HEK293T (cell line): ENCODE results near the gene GLCE.
"Not testable (repeated sequence)": the region's sequence is repeated elsewhere in the genome, so short reads cannot be mapped to it uniquely, and the experiment has no call there.

Source experiments
- CTCF ChIA-PET: fragments of 350-600 bp; formaldehyde crosslinking; extraction: SDS; loops from one replicate; lab custom pipeline; 2021; ENCODE audit warnings: antibody characterized with exemption, inconsistent platforms; lab: Yijun Ruan, JAX
- POLR2A ChIA-PET: fragments of 350-600 bp; formaldehyde crosslinking; extraction: SDS; loops from one replicate; lab custom pipeline; 2020; ENCODE audit warnings: antibody characterized with exemption, inconsistent platforms; lab: Yijun Ruan, JAX
- DNase-seq: peaks from one replicate; pipeline ENCODE4 v3.0.0; 2012; ENCODE audit warnings: mixed read lengths; ENCODE audit errors: extremely low spot score
- ARNT ChIP-seq: fragments of 450-650 bp; IDR thresholded peaks from 2 replicates; pipeline ENCODE4 v1.6.1; 2017; ENCODE audit warnings: mild to moderate bottlenecking
- BHLHE40 ChIP-seq: fragments of 450-650 bp; IDR thresholded peaks from 2 replicates; pipeline ENCODE4 v1.6.1; 2016; ENCODE audit warnings: mild to moderate bottlenecking, moderate library complexity, borderline replicate concordance
- CTBP1 ChIP-seq: fragments of 450-650 bp; IDR thresholded peaks from 2 replicates; pipeline ENCODE4 v1.6.1; 2016; ENCODE audit warnings: borderline replicate concordance
- ELF4 ChIP-seq: fragments of 450-650 bp; IDR thresholded peaks from 2 replicates; pipeline ENCODE4 v1.6.1; 2017; ENCODE audit warnings: antibody characterized with exemption
- FOXA1 ChIP-seq: fragments of 450-650 bp; IDR thresholded peaks from 2 replicates; pipeline ENCODE4 v1.6.1; 2016; ENCODE audit warnings: mild to moderate bottlenecking
- FOXK2 ChIP-seq: fragments of 450-650 bp; IDR thresholded peaks from 2 replicates; pipeline ENCODE4 v1.6.1; 2016; ENCODE audit warnings: mild to moderate bottlenecking
- FOXM1 ChIP-seq: fragments of 450-650 bp; IDR thresholded peaks from 2 replicates; pipeline ENCODE4 v1.6.1; 2017; ENCODE audit warnings: mild to moderate bottlenecking, borderline replicate concordance
- HDGF ChIP-seq: fragments of 450-650 bp; IDR thresholded peaks from 2 replicates; pipeline ENCODE4 v1.6.1; 2017; ENCODE audit warnings: antibody characterized with exemption, borderline replicate concordance
- L3MBTL2 ChIP-seq: fragments of 450-650 bp; conservative IDR thresholded peaks from 2 replicates; pipeline ENCODE4 v1.6.1; 2016; ENCODE audit warnings: mild to moderate bottlenecking
- LEF1 ChIP-seq: fragments of 450-650 bp; IDR thresholded peaks from 2 replicates; pipeline ENCODE4 v1.6.1; 2017; ENCODE audit warnings: mild to moderate bottlenecking, borderline replicate concordance
- NFRKB ChIP-seq: fragments of 450-650 bp; IDR thresholded peaks from 2 replicates; pipeline ENCODE4 v1.6.1; 2016; ENCODE audit warnings: mild to moderate bottlenecking, moderate library complexity
- SP1 ChIP-seq: fragments of 450-650 bp; IDR thresholded peaks from 2 replicates; pipeline ENCODE4 v1.6.1; 2017
- SUZ12 ChIP-seq: fragments of 450-650 bp; IDR thresholded peaks from 2 replicates; pipeline ENCODE4 v1.6.1; 2016; ENCODE audit warnings: mild to moderate bottlenecking
- TARDBP ChIP-seq: fragments of 450-650 bp; IDR thresholded peaks from 2 replicates; pipeline ENCODE4 v1.6.1; 2016
- ZNF384 ChIP-seq: fragments of 450-650 bp; IDR thresholded peaks from 2 replicates; pipeline ENCODE4 v1.6.1; 2016
- TF ChIP-seq, protein P1 (sequence below): fragments of 450-650 bp; IDR thresholded peaks from 2 replicates; pipeline ENCODE4 v1.6.1; 2016

Gene GLCE

DNA sequence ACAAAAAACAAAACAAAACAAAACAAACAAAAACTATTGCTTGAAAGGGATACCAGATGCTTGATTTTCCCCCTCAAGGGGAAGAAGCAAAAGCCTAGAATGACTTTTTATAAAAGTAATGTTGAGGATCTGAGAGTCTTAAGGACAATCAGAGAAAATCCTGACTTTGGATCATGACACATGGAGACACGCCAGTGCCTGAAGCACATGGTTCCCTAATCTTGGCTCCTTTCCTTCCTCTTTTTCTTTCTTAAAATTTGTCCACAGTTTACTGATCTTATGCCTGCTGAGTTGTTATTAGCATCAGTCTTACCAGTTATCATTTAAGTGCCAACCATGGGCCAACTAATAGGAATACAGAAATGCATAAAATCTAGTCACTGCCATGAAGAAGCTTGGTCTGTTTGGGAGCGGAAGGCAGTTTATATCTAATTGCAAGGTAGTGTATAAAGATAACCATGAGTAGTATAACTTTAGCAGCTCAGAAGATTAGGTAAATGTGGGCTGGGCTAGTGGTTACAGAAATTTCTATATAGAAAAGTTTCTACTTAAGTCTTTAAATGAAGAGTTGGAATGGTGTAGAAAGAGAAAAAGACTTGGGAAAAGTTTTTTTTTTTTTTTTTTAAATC, 6.9 kb downstream of the GLCE start:
- ChIA-PET CTCF (interaction anchor here (0.7 kb wide), 1 partner anchor 108 kb away, joined by 4 read pairs; no protein-coding TSS in a partner anchor), POLR2A (no interaction called here)
- TF ChIP-seq ARNT (no peak), CTBP1 (no peak), FOXK2 (no peak), ELF4 (no peak), SP1 (no peak), LEF1 (no peak), SUZ12 (no peak), HDGF (no peak), L3MBTL2 (no peak), FOXM1 (no peak), ZNF384 (no peak), TARDBP (no peak), NFRKB (no peak), BHLHE40 (no peak), FOXA1 (no peak)
- TF ChIP-seq, protein P1, sequence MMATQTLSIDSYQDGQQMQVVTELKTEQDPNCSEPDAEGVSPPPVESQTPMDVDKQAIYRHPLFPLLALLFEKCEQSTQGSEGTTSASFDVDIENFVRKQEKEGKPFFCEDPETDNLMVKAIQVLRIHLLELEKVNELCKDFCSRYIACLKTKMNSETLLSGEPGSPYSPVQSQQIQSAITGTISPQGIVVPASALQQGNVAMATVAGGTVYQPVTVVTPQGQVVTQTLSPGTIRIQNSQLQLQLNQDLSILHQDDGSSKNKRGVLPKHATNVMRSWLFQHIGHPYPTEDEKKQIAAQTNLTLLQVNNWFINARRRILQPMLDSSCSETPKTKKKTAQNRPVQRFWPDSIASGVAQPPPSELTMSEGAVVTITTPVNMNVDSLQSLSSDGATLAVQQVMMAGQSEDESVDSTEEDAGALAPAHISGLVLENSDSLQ = no peak
- DNase-seq = no peak

- DNase-seq, POLR2A ChIA-PET, CTCF ChIA-PET: not testable (repeated sequence)
Measured at GRCh38 chr15:69168361-69168760, 7.9 kb downstream of the GLCE start.

DNA sequence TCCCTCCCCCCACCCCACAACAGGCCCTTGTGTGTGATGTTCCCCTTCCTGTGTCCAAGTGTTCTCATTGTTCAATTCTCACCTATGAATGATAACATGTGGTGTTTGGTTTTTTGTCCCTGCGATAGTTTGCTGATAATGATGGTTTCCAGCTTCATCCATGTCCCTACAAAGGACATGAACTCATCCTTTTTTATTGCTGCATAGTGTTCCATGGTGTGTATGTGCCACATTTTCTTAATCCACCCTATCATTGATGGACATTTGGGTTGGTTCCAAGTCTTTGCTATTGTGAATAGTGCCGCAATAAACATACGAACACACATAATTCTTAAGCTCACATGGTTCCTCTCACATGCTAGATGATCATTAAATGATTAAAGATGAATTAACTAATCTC, 9.1 kb downstream of the GLCE start:
- POLR2A ChIA-PET, DNase-seq: not testable (repeated sequence)

DNA sequence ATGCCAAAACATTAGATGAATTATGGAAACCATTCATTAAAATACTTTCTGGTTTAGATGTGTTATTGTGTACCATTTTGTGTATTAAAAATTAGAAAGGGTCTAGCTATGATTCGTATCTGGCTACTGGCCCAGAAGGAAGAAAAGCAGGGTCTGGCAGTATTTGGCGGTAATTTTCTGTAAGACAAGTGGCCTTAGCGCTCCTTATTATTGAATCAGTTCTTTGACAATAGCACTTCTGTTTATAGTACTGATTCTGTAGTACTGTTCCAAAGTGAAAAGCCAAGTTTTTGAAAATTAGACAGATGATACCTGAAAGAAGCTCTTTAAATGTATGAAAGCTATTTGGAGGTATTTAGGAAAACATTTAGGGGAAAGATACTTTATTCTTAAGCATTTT, 10.2 kb downstream of the GLCE start:
- TF ChIP-seq FOXA1 = no peak
- TF ChIP-seq ARNT = no peak
- no peak for TF ChIP-seq SUZ12
- no peak for TF ChIP-seq HDGF
- no peak for TF ChIP-seq BHLHE40
- TF ChIP-seq CTBP1 = no peak
- no peak for TF ChIP-seq TARDBP
- no peak for TF ChIP-seq SP1
- POLR2A ChIA-PET = no interaction called here
- DNase-seq = no peak
- CTCF ChIA-PET = interaction anchor here (1.7 kb wide), 1 partner anchor 10 kb away, joined by 4 read pairs; the partner anchor contains the start of gene GLCE

More for the DNA sequence above, 9.1 kb downstream of the GLCE start:
- CTCF ChIA-PET = interaction anchor here (1.7 kb wide), 1 partner anchor 9 kb away, joined by 4 read pairs; the partner anchor contains the start of gene GLCE

DNA sequence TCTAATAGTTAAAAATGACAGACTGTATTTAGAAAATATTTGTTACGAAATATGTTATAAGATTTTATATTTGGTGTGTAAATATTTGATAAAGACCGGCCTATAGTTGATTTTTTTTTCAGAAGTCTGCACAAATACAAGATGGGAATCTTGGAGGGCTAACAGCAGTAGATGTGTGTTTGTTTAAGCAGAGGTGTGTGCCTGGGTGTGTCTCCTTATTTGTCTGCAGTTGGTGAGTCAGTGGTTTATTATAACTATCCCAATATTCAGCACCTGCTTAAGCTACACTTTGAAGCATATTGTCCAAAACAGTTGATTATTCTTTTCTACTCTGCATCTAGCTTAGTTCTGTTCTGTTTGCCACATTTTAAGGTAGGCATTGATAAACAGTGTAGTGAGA, 12.4 kb downstream of the GLCE start:
- no peak for DNase-seq
- no peak for TF ChIP-seq CTBP1
- no peak for TF ChIP-seq FOXA1
- no peak for TF ChIP-seq BHLHE40
- TF ChIP-seq SUZ12 = no peak
- TF ChIP-seq TARDBP = no peak
- no peak for TF ChIP-seq FOXK2
- no peak for TF ChIP-seq LEF1
- TF ChIP-seq ZNF384 = no peak
- no peak for TF ChIP-seq ELF4
- no peak for TF ChIP-seq SP1
- TF ChIP-seq ARNT = no peak
- TF ChIP-seq NFRKB = no peak
- TF ChIP-seq FOXM1 = no peak
- no peak for TF ChIP-seq HDGF
- TF ChIP-seq, protein P1 = no peak
- no peak for TF ChIP-seq L3MBTL2
- CTCF ChIA-PET = interaction anchor here (1.3 kb wide), 1 partner anchor 27 kb away, joined by 3 read pairs; no protein-coding TSS in a partner anchor

GRCh38 chr15:69175536-69175935, 15.1 kb downstream of the GLCE start:
- POLR2A ChIA-PET = no interaction called here

More for the DNA sequence above, 12.4 kb downstream of the GLCE start:
- POLR2A ChIA-PET = interaction anchor here (1.4 kb wide), 1 partner anchor 281 kb away, joined by 5 read pairs; the partner anchor contains the start of gene RPLP1

DNA sequence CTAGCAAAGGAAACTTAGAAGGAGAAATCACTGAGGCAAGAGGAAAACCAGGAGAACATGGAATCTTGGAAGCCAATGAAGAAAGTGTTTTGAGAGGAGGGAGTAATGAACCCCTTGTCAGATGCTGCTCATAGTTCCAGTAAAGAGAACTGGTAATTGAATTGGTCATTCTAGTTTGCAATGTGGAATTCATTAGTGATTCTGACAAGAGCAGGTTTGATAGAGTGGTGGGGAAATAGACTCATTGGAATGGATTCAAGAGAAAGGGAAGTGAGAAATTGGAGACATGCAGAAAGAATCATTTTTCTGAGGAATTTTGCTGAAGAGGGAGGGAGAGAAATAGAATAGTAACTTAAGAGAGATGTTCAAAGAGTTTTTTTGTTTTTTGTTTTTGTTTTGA, 21.0 kb downstream of the GLCE start:
- ChIA-PET CTCF (no interaction called here), POLR2A (no interaction called here)
- no peak for DNase-seq
- no peak for TF ChIP-seq ELF4
- TF ChIP-seq FOXA1 = no peak
- no peak for TF ChIP-seq ZNF384
- no peak for TF ChIP-seq CTBP1
- no peak for TF ChIP-seq FOXK2
- no peak for TF ChIP-seq L3MBTL2

More at GRCh38 chr15:69175536-69175935, 15.1 kb downstream of the GLCE start:
- CTCF ChIA-PET = no interaction called here
- no peak for DNase-seq
- no peak for TF ChIP-seq ARNT
